ENCODE data around the gene NMRAL1.

NMRAL1 gene

GRCh38 chr16:4420505-4421105 lies 53.8 kb downstream of the NMRAL1 start:
- peak; percentile 69 for DNase-seq

GRCh38 chr16:4419402-4419959 lies 54.9 kb downstream of the NMRAL1 start:
- DNase-seq: no peak

GRCh38 chr16:4416200-4417032 lies 58.0 kb downstream of the NMRAL1 start, which contains the start of gene CORO7:
Gene CORO7, minus strand, starts transcription at chr16:4416596. Its CDS starts 78 bp downstream, at chr16:4416518.
- peak; percentile 96 for DNase-seq

DNA sequence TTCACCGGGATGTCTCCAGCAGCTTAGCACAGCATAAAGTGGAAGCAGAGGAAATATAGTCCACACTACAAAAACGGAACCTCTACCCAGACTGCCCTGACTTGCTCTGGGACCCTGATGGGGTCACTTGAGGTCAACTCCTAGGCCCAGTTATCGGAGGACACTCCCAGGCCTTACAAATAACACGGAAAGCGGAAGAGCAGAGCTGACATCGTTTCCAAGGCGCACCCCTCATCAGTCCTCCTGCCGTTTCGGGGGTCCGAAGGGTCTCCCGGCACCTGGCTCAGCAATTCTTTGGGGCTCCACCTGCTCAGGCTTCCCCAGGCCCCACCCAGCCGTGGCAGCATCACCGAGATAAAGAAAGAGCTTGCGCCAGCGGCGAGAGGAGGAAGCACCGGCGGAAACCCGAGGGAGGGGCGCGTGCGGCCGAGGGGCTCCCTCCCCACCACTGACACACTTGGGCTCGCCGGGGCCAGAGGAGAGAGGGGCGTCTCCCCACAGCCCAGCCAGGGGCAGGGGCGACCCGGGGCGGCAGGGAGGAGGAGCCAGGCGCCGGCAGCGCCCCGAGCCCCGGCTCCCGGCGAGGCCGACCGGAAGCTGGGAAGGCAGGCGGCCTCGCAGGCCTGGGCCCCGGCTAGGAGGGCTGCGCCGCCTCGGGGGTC lies 58.8 kb downstream of the NMRAL1 start:
- DNase-seq: peak; percentile 87

DNA sequence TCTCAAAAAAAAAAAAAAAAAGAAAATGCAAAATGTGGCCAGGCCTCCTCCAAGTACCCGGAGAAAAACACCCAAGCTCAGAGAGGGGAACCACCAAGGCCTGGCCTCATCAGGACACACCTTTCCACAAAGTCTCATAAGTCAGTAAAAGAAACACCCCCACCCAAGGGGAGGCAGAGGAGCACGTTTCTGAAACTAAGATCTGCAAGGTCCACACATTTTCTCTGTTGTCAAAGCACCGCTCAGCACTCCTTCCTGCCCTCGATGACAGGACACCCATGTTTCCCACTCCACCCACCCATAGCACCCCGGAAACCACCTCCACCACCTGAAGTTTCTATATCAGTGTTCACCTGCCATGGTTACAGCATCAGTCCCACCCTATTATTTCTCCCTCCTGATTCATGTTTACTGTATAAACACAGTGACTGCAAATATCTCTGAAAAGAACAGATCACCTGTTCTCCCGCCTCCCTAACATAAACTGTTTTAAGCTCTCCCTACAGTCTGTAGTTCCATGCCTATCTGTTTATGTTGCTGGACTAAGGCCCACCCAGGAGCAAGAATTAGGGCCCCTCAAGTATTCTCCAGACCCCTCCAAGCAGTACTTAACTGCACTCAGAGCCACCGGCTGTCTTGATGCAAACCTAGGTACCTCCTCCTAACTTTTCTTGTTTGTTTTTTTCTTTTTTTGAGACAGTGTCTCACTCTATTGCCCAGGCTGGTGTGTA lies 60.1 kb downstream of the NMRAL1 start:
- DNase-seq: no peak

DNA sequence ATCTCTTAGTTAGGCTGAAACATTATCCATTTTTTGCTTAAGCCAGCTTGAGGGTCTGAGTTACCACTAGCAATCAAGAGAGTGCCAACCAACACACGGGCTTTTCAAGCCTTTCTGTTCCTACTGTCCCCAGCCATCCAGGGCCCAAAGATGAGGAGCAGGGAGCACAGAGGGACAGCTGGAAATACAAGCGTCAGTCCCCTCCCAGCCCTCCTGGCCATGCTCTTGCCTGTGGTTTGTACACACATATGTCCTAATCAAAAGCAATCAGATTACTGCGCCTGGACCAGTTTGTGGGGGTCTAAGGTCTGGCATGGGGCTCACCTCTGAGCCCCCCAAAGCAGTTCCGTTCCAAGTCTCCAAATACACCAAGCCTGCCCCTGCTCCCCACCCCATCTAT lies 61.6 kb downstream of the NMRAL1 start:
- DNase-seq: no peak

GRCh38 chr16:4412159-4412558 lies 62.3 kb downstream of the NMRAL1 start:
- DNase-seq: no peak
